ENCODE measurements around the gene AP4B1. TPM values are rescaled to one million over a fixed set of nuclear protein-coding genes. Genes with fewer than 3 reads are reported as not detected.

AP4B1 gene
- total RNA-seq, 1 experiment from 2014 or later = 20.4 TPM

GRCh38 chr1:113898241-113898814, 6.3 kb downstream of the AP4B1 start:
- no TSS peak for BruUV-seq (replicated peaks)
- DNase-seq (ENCODE audit: unreplicated experiment) = no peak
- Mint-ChIP-seq H3K27me3 (ENCODE audit: insufficient read depth, unreplicated experiment) (no peaks in the 10 kb centered on the region), H3K4me1 (ENCODE audit: insufficient read depth, unreplicated experiment) (no peaks in the 10 kb centered on the region), H3K36me3 (ENCODE audit: insufficient read depth, unreplicated experiment) (peaks cover 58% of the 10 kb centered on the region), H3K4me3 (ENCODE audit: unreplicated experiment) (no peak overlapping the region), H3K9me3 (ENCODE audit: unreplicated experiment) (no peaks in the 10 kb centered on the region), H3K27ac (ENCODE audit: low read depth, unreplicated experiment) (no peak overlapping the region)
- ChIA-PET POLR2A (interaction anchor here (0.8 kb wide), 1 partner anchor 17 kb away, joined by 3 read pairs; no protein-coding TSS in a partner anchor), CTCF (no interaction called here)
- intact Hi-C loops (cut with micrococcal nuclease) = no loop called here
- TF ChIP-seq, protein P1, sequence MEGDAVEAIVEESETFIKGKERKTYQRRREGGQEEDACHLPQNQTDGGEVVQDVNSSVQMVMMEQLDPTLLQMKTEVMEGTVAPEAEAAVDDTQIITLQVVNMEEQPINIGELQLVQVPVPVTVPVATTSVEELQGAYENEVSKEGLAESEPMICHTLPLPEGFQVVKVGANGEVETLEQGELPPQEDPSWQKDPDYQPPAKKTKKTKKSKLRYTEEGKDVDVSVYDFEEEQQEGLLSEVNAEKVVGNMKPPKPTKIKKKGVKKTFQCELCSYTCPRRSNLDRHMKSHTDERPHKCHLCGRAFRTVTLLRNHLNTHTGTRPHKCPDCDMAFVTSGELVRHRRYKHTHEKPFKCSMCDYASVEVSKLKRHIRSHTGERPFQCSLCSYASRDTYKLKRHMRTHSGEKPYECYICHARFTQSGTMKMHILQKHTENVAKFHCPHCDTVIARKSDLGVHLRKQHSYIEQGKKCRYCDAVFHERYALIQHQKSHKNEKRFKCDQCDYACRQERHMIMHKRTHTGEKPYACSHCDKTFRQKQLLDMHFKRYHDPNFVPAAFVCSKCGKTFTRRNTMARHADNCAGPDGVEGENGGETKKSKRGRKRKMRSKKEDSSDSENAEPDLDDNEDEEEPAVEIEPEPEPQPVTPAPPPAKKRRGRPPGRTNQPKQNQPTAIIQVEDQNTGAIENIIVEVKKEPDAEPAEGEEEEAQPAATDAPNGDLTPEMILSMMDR (IDR thresholded peaks at IDR 0.05; ENCODE audit: unreplicated experiment) = no peak

DNA sequence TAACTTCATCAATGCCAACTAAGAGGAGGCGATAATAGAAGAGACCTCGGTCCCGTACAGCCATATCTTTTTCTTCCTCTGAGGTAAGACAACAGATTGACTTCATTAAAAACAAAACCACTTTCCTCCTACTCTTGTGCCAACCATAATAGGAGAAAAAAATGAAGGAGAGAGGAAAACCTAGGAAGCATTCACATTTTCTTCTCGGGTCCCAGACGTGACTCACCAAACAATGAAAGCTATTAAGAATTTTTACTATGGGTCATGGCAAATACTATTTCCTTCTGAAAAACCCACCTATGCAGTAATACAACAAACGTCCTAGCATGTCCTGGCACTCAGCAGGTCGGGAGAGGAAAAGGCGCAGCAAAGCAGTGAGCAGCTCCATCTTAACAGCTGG, 8.6 kb downstream of the AP4B1 start:
- no peaks in the 10 kb centered on the region for H3K27me3 Mint-ChIP-seq (ENCODE audit: insufficient read depth, unreplicated experiment)
- POLR2A ChIA-PET = interaction anchor here (0.6 kb wide), 1 partner anchor 48 kb away, joined by 4 read pairs; no protein-coding TSS in a partner anchor
- no peak overlapping the region for H3K27ac Mint-ChIP-seq (ENCODE audit: low read depth, unreplicated experiment)
- intact Hi-C loops (cut with micrococcal nuclease) = no loop called here
- CTCF ChIA-PET = interaction anchor here (1.6 kb wide), 1 partner anchor 8 kb away, joined by 3 read pairs; the partner anchor contains the start of gene AP4B1
- no peak overlapping the region for H3K4me3 Mint-ChIP-seq (ENCODE audit: unreplicated experiment)
- no peaks in the 10 kb centered on the region for H3K9me3 Mint-ChIP-seq (ENCODE audit: unreplicated experiment)
- no peaks in the 10 kb centered on the region for H3K4me1 Mint-ChIP-seq (ENCODE audit: insufficient read depth, unreplicated experiment)
- no TSS peak for BruUV-seq (replicated peaks)
- TF ChIP-seq, protein P1 (IDR thresholded peaks at IDR 0.05; ENCODE audit: unreplicated experiment) = no peak
- peaks cover 54% of the 10 kb centered on the region for H3K36me3 Mint-ChIP-seq (ENCODE audit: insufficient read depth, unreplicated experiment)
- DNase-seq (ENCODE audit: unreplicated experiment) = no peak

DNA sequence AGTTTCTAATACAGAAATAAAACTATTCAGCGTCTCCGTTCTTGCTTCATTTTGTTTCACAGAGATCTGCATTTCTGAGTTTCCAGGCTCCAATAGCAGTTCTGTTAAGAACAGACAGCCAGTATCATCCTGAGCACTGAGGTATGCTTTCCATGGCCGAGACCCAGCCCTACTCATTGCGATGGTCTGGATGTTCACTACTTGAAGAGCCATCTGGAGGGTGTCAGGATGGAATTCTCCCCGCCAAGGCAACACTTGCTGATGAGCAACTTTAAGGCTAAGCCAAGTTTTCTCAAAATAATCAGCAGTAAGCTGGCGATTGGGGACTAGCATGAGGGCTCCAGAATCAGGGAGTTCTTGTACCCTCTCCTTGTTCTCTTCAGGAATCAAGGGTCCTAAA, 9.5 kb downstream of the AP4B1 start:
- ChIA-PET POLR2A (interaction anchor here (1.0 kb wide), 1 partner anchor 10 kb away, joined by 3 read pairs; the partner anchor contains the start of genes AP4B1 and DCLRE1B), CTCF (interaction anchor here (1.6 kb wide), 1 partner anchor 9 kb away, joined by 3 read pairs; the partner anchor contains the start of gene AP4B1)
- Mint-ChIP-seq H3K27me3 (ENCODE audit: insufficient read depth, unreplicated experiment) (no peaks in the 10 kb centered on the region), H3K9me3 (ENCODE audit: unreplicated experiment) (no peaks in the 10 kb centered on the region), H3K36me3 (ENCODE audit: insufficient read depth, unreplicated experiment) (peaks cover 52% of the 10 kb centered on the region), H3K4me1 (ENCODE audit: insufficient read depth, unreplicated experiment) (no peaks in the 10 kb centered on the region), H3K4me3 (ENCODE audit: unreplicated experiment) (no peak overlapping the region), H3K27ac (ENCODE audit: low read depth, unreplicated experiment) (no peak overlapping the region)
- TF ChIP-seq, protein P1 (IDR thresholded peaks at IDR 0.05; ENCODE audit: unreplicated experiment) = no peak
- no TSS peak for BruUV-seq (replicated peaks)
- DNase-seq (ENCODE audit: unreplicated experiment) = no peak
- intact Hi-C loops (cut with micrococcal nuclease) = no loop called here

- Mint-ChIP-seq H3K36me3 (ENCODE audit: insufficient read depth, unreplicated experiment) (peaks cover 34% of the 10 kb centered on the region), H3K4me1 (ENCODE audit: insufficient read depth, unreplicated experiment) (no peaks in the 10 kb centered on the region), H3K27me3 (ENCODE audit: insufficient read depth, unreplicated experiment) (no peaks in the 10 kb centered on the region), H3K9me3 (ENCODE audit: unreplicated experiment) (no peaks in the 10 kb centered on the region), H3K4me3 (ENCODE audit: unreplicated experiment) (no peak overlapping the region), H3K27ac (ENCODE audit: low read depth, unreplicated experiment) (no peak overlapping the region)
- ChIA-PET CTCF (no interaction called here), POLR2A (interaction anchor here (1.8 kb wide), 1 partner anchor 11 kb away, joined by 5 read pairs; the partner anchor contains the start of gene AP4B1)
- TF ChIP-seq, protein P1 (IDR thresholded peaks at IDR 0.05; ENCODE audit: unreplicated experiment) = no peak
- DNase-seq (ENCODE audit: unreplicated experiment) = no peak
- intact Hi-C loops (cut with micrococcal nuclease) = no loop called here
- BruUV-seq (replicated peaks) = no TSS peak
These were observed 11.3 kb downstream of the AP4B1 start for GRCh38 chr1:113893267-113893666.

Measured in MCF 10A (cell line).